ENCODE measurements around the gene TRIM52. TPM values are rescaled to one million over a fixed set of nuclear protein-coding genes. Genes with fewer than 3 reads are reported as not detected.
A peak's percentile ranks its signal among the peaks of the same experiment; 100 is the strongest.

Gene TRIM52
- total and polyA plus RNA-seq, 9 of the 15 experiments (the other 6 are each of a cell fraction or from before 2014, with no cell fraction given), result 3.3 to 21.9 (median 13.5) TPM

GRCh38 chr5:181215997-181216989, 44.6 kb downstream of the TRIM52 start (continued):
- TF ChIP-seq, protein P1, sequence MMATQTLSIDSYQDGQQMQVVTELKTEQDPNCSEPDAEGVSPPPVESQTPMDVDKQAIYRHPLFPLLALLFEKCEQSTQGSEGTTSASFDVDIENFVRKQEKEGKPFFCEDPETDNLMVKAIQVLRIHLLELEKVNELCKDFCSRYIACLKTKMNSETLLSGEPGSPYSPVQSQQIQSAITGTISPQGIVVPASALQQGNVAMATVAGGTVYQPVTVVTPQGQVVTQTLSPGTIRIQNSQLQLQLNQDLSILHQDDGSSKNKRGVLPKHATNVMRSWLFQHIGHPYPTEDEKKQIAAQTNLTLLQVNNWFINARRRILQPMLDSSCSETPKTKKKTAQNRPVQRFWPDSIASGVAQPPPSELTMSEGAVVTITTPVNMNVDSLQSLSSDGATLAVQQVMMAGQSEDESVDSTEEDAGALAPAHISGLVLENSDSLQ (IDR thresholded peaks at IDR 0.05), result peak; percentile 78
- no peak for TF ChIP-seq RB1 (IDR thresholded peaks at IDR 0.05; ENCODE audit: low read depth)
- no peak for TF ChIP-seq CEBPB (tag; IDR thresholded peaks at IDR 0.05)
- TF ChIP-seq EGR1 (conservative IDR thresholded peaks at IDR 0.05), result peak; percentile 89
- TF ChIP-seq ZNF280B (CRISPR knock-in tag; IDR thresholded peaks at IDR 0.05), result no peak
- no peak for TF ChIP-seq NUFIP1 (IDR thresholded peaks at IDR 0.05; ENCODE audit: partially characterized antibody)
- TF ChIP-seq DNMT1 (IDR thresholded peaks at IDR 0.05), result no peak
- no peak for TF ChIP-seq ELF4 (CRISPR knock-in tag; IDR thresholded peaks at IDR 0.05)
- TF ChIP-seq, protein P2, sequence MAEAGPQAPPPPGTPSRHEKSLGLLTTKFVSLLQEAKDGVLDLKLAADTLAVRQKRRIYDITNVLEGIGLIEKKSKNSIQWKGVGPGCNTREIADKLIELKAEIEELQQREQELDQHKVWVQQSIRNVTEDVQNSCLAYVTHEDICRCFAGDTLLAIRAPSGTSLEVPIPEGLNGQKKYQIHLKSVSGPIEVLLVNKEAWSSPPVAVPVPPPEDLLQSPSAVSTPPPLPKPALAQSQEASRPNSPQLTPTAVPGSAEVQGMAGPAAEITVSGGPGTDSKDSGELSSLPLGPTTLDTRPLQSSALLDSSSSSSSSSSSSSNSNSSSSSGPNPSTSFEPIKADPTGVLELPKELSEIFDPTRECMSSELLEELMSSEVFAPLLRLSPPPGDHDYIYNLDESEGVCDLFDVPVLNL (CRISPR knock-in tag; IDR thresholded peaks at IDR 0.05; ENCODE audit: low read depth), result no peak
- TF ChIP-seq NRF1 (conservative IDR thresholded peaks at IDR 0.05 in 1 of 2, IDR thresholded peaks at IDR 0.05 in 1 of 2), result peak; percentile 28 to 45; a peak in 2 of 4 replicates
- TF ChIP-seq ARID2 (IDR thresholded peaks at IDR 0.05), result no peak
- TF ChIP-seq NCOA6 (IDR thresholded peaks at IDR 0.05), result no peak
- TF ChIP-seq SREBF1 (IDR thresholded peaks at IDR 0.05; ENCODE audit: borderline replicate concordance, low read depth, low read length), result no peak
- no peak for TF ChIP-seq EZH2 (IDR thresholded peaks at IDR 0.05; ENCODE audit: borderline replicate concordance, low read depth, low read length)
- no peak for TF ChIP-seq CBX2 (IDR thresholded peaks at IDR 0.05; ENCODE audit: insufficient read depth, low read length, poor library complexity, severe bottlenecking)
- peak in 1 of 2 experiments; percentile 11; a peak in 2 of 4 replicates for TF ChIP-seq RCOR1 (IDR thresholded peaks at IDR 0.05; ENCODE audit: borderline replicate concordance in 1 of 2, low read depth in 2 of 2, low read length in 2 of 2)
- no peak for TF ChIP-seq ZBTB2 (IDR thresholded peaks at IDR 0.05)
- TF ChIP-seq ZNF280A (IDR thresholded peaks at IDR 0.05; ENCODE audit: low read depth, partially characterized antibody), result no peak
- TF ChIP-seq ZNF696 (CRISPR knock-in tag; conservative IDR thresholded peaks at IDR 0.05), result no peak
